HG02798 (cell line): ENCODE results near the gene IL23R.
A peak's percentile ranks its signal among the peaks of the same experiment; 100 is the strongest.
"Not testable (repeated sequence)": the region's sequence is repeated elsewhere in the genome, so short reads cannot be mapped to it uniquely, and the experiment has no call there.

Source experiments
- ATAC-seq: cut with Tn5 transposase; IDR thresholded peaks from one replicate; pipeline ENCODE4 v1.9.1; 2021; ENCODE audit warnings: mild to moderate bottlenecking; ENCODE audit not compliant: unreplicated experiment, poor library complexity

Gene IL23R, protein sequence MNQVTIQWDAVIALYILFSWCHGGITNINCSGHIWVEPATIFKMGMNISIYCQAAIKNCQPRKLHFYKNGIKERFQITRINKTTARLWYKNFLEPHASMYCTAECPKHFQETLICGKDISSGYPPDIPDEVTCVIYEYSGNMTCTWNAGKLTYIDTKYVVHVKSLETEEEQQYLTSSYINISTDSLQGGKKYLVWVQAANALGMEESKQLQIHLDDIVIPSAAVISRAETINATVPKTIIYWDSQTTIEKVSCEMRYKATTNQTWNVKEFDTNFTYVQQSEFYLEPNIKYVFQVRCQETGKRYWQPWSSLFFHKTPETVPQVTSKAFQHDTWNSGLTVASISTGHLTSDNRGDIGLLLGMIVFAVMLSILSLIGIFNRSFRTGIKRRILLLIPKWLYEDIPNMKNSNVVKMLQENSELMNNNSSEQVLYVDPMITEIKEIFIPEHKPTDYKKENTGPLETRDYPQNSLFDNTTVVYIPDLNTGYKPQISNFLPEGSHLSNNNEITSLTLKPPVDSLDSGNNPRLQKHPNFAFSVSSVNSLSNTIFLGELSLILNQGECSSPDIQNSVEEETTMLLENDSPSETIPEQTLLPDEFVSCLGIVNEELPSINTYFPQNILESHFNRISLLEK

DNA sequence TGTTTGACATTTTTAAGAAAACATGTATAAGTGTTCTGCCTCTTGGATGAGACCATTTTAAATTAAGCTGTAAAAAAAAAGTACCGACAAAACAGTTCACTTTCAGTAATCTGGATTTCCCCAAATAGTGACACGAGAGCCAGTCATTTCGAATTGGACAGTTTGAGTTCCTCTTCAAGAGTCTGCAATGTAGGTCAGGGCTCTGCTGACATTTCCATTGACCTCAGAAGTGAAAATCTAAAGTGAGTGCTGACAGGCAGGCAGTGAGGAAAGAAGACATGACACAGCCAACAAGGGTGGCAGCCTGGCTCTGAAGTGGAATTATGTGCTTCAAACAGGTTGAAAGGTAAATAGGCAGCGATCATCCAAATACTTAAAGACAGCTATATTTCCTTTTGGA lies at the start of gene IL23R:
IL23R (plus strand) TSS at position 259 of the 400 bp plus-strand sequence. CDS start 1,667 bp downstream, outside the sequence.
- ATAC-seq, result peak; percentile 88

DNA sequence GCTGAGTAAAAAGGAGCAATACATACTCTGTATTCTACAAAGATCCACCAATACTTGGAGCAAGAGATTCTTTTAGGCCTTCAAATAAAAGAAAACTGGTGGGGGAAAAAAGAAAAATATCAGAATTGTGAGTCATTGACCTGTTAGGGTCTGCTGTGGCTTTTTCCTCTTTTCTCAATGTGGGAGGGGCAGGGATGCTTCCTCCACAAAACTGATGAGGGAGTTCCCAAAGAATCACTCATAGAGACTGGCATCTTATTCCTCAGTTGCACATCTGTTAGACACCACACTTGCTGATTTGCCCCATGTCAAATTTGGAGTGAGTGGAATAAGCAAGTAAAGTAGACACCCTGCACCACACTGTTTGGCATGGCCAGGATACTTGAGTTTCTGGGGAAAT lies 48.1 kb upstream of the IL23R start:
- no peak for ATAC-seq

DNA sequence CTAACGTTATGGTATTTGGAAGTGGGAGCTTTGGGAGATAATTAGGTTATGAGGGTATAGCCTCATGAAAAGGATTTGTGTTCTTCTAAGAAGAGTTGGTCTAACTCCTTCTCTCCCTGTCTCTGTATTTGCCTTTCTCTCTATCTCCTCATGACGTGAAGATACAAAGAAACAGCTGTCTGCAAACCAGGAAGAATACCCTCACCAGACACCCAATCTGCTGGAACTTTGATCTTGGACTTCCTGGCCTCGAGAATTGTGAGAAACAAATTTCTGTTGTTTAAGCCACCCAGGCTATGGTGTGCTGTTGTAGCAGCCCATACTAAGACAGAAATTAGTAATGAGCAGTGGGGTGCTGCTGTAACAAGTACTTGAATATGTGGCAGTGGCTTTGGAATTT lies 47.6 kb upstream of the IL23R start:
- ATAC-seq, result no peak

DNA sequence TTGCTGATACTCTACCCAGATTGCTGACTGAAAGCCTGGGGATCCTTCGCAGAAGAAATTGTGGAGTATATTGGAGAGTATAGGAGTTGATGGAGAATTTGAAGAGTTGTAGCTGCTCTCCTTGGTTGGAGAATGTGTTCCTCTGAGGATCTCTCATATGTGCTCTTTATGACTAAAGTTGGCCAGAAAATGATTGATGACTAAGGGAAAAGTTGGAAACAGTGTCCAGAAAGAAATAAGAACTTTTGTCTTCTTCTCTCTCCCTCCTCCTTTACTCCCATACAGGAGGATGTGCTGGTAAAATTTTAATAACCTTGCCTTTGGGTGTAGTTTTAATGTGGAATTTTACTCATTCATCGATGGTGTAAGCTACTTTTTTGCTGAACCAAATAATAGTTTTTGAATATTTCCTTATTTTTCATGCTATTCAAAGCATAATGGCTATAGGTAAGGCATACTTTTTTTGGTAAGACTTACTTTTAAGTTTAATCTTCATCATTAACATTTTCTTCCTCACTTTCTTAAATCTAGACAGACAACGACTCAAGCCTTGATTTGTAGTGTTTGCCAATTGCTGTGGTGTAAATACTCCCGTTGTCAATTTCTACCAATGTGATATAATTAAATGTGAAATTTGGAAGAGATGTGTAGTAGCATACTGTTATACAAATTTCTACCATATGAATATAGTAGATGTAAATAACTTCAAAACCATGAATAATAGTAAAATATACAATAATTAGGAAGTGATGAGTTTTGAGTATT lies 45.2 kb upstream of the IL23R start:
- no peak for ATAC-seq

DNA sequence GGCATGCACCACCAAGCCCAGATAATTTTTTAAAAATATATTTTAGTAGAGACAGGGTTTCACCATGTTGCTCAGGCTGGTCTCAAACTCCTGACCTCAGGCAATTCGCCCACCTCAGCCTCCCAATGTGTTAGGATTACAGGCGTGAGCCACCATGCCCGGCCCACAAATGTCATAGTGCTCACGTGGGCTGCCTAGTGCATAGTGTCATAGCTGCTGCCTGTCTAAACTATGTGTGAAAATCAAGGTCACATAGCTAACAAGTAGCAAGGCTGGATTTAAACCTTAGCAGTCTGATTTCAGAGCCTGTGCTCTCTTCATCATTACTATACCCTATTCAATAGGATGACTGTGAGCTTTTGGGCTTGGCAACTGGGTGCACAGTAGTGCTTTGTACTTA lies 41.8 kb upstream of the IL23R start:
- no peak for ATAC-seq

DNA sequence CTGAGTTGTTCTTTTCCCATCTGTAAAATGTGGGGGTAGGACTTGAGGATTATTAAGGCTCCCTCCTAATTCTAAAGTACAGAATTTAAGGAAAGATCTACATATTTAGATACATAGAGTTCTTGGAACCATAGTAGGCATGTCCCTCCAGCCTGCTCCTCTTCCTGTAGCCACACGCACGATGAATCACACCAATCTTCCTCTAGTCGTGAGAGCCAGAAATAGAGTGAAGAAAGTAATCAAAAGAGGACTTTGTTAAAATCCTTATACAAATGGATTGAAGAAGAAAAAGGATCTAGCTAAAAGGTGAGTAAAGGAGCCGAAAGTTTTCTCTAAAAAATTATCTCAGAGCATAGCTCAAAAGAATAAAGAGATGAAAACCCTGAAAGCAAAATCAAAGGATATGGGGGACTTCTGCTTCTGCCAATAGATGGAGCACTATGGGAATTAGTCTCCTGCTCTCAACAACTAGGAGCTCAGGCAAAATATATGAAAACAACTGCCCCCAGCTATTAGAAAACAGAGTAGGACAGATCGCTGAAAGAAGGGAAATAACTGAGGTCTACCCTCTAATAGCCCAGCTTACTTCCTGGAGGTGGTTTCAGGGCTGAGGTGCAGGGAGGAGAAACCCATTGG lies 40.0 kb upstream of the IL23R start:
- ATAC-seq, result no peak

DNA sequence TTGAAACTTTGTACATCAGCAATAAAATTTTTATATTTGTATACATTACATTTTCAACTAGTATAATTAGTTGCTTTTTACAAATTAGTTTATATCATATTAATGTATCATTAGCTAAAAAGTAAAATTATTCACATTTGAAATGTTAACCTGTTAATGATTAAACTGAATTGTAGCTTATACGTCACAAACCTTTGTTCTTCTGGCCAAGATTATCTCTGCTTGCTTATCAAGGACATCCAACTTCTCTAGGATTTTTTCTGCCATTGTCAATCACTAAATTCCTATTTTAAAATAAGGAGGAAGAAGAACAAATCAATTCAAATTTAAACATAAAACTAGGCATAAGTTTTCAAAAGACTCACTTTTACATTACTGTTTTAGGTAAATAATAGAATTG lies 39.3 kb upstream of the IL23R start:
- no peak for ATAC-seq

DNA sequence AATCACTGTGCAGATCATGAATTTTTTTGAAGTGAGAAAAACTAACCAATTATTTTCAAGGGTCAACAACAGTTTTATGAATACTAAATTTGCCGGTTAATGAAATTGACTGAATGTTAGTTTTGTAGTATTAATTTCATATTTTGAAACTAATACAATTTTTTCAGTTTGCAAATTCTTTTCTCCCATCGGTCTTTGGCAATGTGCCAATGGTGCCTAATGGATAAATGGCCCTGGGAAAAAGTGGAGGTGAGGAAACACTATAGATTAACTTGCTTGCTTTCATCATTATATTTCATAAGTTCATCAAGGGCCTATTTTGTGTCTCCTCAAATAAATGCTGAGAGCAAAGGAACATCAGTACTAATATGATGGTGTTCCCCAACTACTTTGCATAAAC lies 35.6 kb upstream of the IL23R start:
- ATAC-seq, result no peak

DNA sequence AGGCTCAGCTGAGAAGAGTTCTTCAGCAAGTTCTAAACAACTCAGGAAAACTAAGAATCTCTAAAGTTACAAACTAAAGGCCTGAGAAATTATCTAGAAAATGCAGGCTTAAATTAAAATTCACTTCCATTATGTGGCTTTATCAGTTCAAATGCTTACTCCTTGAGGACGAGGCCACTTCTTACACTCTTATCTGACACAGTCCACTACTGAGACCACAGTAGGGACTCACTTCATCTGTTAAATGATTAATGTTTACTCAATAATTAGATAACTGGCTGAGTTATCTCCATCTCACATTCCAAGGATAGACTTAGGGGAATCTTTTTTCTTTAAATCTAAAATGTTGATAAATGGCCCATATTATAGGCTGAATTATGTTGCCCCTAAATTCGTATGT lies 33.1 kb upstream of the IL23R start:
- ATAC-seq, result no peak

DNA sequence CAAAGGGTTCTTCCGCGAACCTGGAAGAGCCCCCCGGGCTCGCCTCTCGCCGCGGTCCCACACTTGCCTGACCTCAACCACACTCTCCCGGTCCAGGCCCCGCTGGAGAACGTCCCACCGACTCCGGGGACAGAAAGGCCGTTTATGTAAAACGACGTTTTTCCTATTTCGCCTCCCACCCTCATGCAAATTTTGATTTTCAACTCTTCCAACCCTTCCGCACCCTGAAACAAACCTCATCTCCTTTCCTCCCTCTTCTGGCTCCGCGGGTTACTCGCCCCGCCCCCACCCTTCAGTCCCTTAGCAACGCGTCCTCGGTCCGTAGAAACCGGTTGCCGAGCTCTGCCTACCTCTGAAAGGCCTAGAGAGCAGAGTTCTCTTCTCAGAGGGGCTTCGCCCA lies 31.6 kb upstream of the IL23R start, which contains the start of gene C1orf141:
C1orf141 (minus strand) TSS at position 276 of the 400 bp plus-strand sequence. CDS start 7,730 bp downstream, outside the sequence.
- no peak for ATAC-seq

DNA sequence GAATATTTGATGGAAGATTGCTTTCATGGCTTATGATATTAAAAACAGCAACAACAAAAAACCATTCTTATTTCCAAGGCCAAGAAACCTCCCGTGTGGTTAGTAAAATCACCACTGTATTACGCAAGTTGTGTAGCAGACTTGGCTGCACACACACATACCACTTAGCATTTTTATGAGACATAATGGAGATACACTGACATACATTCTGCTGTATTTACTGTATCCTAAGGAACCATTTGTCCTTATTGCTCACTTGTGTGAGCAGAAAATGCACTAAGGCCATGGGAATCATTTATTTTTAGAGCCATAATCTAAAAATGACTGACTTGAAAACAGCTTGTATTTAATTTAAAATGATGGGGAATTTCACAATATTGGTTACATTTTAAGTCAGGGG lies 30.9 kb upstream of the IL23R start:
- no peak for ATAC-seq

DNA sequence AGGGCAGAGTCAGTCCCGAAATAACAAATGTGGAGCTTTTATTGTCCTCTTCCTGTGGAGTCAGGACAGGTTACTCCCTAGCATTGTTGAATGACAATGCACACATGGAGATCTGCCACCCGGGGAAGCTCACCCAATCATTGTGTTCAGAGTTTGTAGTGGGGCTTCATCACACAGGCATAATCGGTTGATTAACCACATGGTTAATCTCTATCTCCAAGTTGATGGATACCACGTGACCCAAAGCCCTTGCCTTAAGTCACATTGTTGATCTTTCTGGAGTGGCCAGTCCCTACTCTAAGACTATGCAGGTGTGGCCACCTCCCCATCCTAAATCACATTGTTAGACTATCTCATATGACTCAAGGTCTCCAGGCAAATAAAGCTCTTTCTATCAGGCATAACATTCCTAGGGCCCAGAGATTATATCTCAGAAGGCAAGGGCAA lies 28.9 kb upstream of the IL23R start:
- no peak for ATAC-seq

DNA sequence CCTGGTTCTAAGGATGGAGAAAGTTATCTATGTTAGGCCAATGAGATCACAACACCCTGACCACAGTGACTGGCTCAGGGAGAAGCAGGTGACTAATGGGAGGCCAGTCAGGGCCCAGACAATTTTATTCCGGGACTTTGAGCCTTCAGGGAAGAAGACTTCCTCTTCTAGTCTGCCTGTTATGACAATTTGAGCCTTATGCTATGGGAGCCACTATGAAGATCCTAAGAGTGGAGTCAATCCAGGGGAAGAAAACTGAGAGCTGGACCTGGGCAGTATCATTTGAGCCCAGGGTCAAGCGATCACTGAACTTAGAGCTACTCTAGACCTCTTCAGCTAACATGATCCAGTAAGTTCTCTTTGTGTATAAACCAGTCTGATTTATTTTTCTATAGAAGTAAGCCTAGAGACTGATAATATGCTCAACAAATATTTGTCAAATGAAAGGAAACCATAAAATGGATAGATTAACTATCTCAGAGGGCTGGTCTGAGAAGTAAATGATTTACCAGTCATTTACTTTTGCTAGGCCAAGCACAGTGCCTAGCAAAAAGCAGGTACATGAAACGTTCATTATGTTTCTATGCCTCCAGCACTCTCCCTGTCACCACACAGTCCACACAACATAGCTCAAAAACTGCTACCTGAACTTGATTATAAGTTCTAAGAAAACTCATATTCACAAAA lies 27.3 kb upstream of the IL23R start:
- no peak for ATAC-seq

DNA sequence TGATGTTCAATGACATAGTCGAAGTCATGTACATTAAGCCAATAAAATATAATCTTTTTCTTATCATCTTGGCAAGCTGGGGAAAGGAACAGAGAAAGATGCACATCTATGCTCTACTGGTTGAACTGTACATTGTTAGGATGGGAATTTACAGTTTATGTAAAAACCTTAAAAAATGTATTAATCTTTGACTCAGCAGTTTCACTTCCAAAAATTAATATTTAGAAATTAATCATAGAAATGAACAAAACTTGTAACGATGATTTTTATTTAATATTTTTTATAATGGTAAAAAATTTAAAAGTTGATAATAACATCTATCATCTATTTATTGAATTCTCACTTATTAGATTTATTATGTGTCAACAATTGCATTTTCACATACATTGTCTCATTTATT lies 25.8 kb upstream of the IL23R start:
- no peak for ATAC-seq

DNA sequence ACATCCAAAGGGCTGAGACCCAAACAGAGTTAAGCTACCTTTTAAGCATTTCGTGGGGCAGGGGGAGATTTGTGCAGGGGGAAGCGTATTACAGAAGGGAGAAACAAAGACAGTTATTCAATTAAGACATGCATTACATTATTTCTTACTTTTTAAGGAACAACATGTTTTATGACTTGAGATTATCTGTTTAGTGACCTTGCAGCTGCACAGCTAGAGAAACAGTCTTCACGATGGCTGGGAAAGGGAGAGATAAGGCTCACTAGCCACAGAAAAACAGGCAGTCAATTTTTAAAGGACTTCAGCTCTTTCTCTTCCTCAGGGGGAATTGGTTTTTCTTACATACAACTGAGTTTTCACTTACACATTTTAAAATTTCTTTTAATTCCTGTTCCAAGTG lies 24.4 kb upstream of the IL23R start:
- ATAC-seq, result not testable (repeated sequence)

DNA sequence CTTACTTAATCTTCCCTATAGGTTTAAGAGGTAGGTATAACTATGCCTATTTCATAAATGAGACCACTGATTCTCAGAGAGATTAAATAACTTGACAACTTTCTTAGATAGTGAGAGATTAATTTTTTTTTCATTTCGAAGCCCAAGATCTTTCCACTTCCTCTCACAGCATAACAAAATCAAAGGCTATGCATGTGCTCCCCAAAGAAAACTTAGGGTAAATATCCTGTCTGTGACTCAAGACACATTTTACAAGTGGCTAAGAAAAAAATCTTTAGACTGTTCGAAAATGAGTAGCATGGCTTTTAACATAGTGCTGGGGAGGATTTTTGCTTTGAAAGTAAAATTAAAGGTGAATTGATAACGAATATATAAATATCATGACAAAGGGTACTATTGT lies 23.3 kb upstream of the IL23R start:
- no peak for ATAC-seq

DNA sequence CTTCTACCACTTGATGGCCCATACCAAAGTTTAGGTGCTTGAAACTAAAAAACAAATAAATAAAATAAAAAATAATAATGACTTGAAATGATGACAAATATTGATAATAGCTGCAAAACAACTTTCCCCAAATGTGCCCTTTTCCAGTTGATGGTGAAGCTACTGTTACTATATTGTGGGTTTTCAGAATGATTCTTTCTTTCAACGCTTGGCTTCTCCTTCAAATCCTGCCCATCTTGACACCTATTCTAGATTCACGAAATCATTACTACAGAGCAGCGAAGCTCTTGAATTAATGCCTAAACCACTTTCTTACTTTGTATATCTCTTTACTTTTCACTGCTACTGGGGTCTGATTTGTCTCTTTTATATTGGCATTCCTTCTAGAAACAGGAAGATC lies 22.3 kb upstream of the IL23R start:
- ATAC-seq, result no peak

DNA sequence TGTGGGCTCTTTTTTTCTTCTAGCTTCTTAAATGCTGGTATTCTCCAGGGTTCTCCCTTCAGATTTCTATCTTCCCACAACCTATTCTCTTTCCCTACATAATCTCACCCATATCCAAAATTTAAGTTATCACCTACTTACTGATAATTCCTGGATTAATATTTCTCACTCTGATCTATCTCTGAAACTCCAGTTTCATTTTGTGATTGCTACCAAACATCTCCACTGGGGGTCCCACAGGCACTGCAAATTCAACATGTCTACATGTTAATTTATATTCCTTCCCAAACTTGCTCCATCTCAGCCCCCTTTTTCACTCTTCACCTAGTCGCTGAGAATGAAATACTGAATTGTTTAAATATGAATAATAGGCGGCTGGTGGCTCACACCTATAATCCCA lies 21.6 kb upstream of the IL23R start:
- ATAC-seq, result no peak

DNA sequence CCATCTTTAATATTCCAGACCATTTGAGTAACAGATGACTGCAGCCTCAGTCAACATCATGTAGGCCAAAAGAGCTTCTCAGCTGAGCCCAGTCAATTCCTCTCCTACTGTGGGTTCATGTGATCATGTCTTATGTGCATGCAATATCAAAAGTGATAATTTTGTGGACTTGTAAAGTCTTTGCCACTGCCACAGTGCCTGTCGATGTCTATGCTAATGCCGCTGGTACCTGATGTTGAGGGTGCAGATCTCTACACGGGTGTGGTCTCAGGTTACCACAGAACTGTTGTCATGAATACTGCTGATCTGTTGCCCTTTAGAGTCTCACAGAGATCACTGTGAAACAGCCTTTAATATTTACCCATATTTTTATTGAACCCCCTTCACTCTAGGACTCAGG lies 20.2 kb upstream of the IL23R start:
- ATAC-seq, result no peak

DNA sequence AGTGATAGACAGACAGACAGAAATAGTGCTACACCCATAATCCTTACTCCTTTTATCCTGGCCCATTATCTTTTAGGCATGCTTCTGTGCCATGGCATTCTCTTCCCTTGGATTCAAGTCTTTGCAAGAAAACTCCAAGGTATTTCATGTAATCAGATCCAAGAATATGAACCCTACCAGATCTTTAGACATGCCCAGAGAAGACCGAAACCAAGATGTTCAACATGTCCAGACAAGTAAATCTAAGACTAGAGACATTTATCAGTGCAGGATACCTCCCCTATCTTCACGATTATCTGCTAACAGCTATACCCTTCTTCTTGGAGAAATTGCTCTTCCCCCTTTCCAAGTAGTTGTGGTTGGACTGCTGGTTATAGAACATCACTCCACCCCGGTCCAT lies 19.7 kb upstream of the IL23R start:
- ATAC-seq, result no peak
